GM20000 (cell line): ENCODE data around the gene S100A5.
"Not testable (repeated sequence)": the region's sequence is repeated elsewhere in the genome, so short reads cannot be mapped to it uniquely, and the experiment has no call there.

ENCODE experiments used
- DNase-seq: peaks from one replicate; pipeline ENCODE4 v3.0.0; 2012; ENCODE audit warnings: low spot score
- TF ChIP-seq, protein P1 (sequence below): IDR thresholded peaks from 2 replicates; pipeline ENCODE4 v1.5.1; 2012; ENCODE audit warnings: mild to moderate bottlenecking, control low read depth; ENCODE audit errors: extremely low read depth, missing control alignments

S100A5 gene

DNA sequence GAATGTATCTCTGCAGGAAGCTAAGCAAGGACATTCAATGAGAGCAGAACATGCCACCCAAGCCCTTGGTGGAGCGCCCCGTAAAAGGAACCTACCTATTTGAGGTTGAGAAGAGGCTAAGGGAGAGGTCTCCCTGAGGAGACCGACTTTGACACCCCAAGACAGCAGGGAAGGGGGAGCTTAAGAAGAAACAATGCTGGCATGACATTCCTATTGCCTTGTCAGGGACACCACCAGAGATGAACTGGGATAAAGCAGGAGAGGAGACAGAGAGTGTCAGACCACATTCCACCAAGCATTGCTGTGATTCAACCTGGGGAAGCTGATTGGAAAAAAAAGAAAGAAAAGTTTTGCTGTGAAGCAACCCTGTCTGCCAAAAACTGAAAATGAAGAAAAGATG lies 38.2 kb upstream of the S100A5 start:
- no peak for DNase-seq
- TF ChIP-seq, protein P1, sequence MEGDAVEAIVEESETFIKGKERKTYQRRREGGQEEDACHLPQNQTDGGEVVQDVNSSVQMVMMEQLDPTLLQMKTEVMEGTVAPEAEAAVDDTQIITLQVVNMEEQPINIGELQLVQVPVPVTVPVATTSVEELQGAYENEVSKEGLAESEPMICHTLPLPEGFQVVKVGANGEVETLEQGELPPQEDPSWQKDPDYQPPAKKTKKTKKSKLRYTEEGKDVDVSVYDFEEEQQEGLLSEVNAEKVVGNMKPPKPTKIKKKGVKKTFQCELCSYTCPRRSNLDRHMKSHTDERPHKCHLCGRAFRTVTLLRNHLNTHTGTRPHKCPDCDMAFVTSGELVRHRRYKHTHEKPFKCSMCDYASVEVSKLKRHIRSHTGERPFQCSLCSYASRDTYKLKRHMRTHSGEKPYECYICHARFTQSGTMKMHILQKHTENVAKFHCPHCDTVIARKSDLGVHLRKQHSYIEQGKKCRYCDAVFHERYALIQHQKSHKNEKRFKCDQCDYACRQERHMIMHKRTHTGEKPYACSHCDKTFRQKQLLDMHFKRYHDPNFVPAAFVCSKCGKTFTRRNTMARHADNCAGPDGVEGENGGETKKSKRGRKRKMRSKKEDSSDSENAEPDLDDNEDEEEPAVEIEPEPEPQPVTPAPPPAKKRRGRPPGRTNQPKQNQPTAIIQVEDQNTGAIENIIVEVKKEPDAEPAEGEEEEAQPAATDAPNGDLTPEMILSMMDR: no peak

DNA sequence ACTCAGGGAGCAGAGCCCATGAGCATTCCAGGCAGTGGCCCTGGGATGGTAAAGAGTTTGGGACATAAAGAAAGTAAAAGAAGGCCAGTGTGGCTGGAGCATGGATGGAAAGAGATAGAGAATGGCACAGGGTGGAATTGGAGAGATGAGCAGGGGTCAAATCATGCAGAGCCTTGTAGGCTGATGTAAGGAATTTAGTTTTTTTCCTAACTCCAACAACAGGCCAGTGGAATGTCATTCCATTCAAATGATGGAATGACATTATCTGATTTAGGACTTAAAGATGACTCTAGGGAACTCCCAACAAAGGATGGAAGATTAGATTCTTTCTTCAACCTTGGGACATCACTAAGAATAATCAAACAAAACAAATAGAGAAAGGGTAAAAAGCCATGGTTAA lies 37.8 kb upstream of the S100A5 start:
- no peak for DNase-seq
- TF ChIP-seq, protein P1: no peak

DNA sequence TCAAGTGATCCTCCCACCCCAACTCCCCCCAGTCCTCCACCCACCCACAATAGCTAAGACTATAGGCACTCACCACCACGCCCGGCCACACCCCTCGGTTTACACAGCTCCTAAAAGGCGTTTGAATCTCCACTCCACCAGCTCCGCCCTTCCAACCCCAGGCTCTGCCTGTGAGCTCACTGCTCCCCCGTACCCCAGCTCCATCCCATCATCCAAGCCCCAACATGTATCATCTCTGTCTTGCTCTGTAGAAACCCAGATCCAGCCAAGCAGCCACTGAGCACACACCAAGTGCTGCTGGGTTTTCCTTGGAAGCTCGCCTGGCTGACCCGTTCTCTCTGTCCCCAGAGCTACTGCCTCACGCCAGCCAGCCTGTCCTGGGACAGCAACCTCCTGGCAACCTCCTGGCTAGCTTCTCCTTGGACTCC lies 36.9 kb upstream of the S100A5 start:
- TF ChIP-seq, protein P1: no peak
- no peak for DNase-seq

DNA sequence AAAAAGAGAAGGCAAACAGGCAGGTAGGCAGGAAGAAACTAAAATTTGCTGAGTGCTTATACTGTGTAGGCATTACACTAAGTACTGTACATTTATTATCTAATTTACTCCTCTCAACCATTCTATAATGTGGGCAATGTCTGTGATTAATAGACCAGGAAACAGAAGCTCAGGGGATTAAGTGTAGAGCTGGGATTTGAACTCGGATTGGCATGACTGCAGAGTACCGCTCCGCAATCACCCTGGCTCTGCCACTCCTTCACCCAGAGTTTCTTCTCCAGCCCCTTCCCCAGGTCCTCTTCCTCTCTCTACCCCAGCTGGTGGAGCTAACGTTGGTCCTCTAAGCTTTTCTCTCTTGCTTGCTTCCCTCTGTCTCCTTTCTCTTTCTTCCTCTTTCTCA lies 36.4 kb upstream of the S100A5 start:
- TF ChIP-seq, protein P1: no peak
- no peak for DNase-seq

DNA sequence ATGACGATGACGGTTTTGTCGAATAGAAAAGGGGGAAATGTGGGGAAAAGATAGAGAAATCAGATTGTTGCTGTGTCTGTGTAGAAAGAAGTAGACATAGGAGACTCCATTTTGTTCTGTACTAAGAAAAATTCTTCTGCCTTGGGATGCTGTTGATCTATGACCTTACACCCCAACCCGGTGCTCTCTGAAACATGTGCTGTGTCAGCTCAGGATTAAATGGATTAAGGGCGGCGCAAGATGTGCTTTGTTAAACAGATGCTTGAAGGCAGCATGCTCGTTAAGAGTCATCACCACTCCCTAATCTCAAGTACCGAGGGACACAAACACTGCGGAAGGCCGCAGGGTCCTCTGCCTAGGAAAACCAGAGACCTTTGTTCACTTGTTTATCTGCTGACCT lies 34.8 kb upstream of the S100A5 start:
- not testable (repeated sequence) for DNase-seq

DNA sequence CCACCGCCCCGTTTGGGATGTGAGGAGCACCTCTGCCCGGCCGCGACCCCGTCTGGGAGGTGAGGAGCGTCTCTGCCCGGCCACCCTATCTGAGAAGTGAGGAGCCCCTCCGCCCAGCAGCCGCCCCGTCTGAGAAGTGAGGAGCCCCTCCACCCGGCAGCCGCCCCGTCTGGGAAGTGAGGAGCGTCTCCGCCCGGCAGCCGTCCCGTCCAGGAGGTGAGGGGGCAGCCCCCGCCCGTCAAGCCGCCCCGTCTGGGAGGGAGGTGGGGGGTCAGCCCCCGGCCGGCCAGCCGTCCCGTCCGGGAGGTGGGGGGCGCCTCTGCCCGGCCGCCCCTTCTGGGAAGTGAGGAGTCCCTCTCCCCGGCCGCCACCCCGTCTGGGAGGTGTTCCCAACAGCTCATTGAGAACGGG lies 34.4 kb upstream of the S100A5 start:
- not testable (repeated sequence) for DNase-seq

DNA sequence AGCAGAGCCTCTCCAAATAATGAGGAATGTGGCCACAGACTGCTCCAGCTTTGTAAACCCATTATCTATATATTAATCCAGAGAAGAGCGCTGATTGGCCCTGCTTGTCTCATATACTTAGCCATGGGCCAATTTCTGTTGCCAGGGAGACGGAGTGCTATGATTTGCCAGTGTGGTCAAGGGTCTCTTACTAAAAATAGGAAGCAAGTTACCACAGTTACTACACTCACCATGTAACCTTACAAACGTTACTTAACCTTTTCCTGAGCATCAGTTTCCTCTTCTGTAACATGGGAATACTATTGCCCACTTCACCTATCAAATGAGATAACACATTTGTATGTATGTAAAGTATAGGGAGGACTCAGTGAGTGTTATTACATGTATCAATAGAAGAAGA lies 32.6 kb upstream of the S100A5 start:
- TF ChIP-seq, protein P1: no peak
- no peak for DNase-seq

DNA sequence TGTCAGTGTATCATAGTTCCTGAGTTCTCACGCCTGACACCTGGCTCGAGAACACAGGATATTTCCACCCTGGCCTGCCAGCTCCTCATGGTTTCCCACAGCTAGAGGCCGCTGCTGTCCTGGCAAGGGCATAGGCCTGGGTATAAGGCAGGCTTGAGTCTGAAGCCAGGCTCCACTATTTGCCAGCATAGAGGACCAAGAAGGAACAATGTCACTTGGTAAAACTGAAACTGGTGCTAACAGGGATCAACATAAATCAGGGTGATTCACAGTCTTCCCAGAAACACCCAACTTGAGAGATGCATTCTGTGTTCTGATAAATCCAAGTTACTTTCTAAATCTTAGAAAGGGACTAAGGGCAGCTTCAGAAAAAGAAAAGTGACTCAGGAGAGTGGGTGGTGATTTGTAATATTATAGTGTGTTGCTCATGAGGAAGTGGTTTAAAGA lies 31.9 kb upstream of the S100A5 start:
- TF ChIP-seq, protein P1: peak; percentile 89
- peak; percentile 78 for DNase-seq

DNA sequence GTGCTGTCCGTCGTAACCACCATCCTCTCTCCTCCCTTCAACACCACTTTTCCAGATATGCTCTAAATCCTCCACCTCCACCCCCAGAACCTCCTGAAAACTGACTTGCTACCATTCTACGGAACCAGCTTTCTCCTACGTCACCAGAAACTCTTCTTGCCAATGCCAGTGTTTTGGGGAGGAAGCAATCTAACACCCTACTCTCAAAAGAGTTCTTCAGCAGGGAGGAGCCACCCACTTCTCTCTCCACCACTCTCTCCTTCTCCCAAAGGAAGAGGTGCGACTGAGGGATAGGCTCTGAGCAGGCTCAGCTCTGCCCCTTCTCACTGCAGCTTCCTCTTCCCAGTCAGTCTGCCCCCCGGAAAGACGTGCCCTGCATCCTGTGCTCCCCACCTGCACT lies 31.0 kb upstream of the S100A5 start:
- no peak for DNase-seq

More for the DNA sequence above, 31.0 kb upstream of the S100A5 start:
- TF ChIP-seq, protein P1: no peak
